Measurements from ENCODE around the gene SYTL3.

- TF ChIP-seq CTCF (IDR thresholded peaks at IDR 0.05), result no peak
- TF ChIP-seq EZH2 (IDR thresholded peaks at IDR 0.05; ENCODE audit: borderline replicate concordance, insufficient read depth, low read depth, low read length, poor library complexity, severe bottlenecking), result no peak
Observed at GRCh38 chr6:158782432-158783166, 132.7 kb downstream of the SYTL3 start.

Data from B cell (primary cell).